Activated CD4-positive, alpha-beta T cell treated with anti-CD3 and anti-CD28 coated beads for 36 hours (primary cell): ENCODE results near the gene RFT1. TPM values are rescaled to one million over a fixed set of nuclear protein-coding genes. Genes with fewer than 3 reads are reported as not detected.

Source experiments
- ATAC-seq: fragments of 200-7000 bp; cut with Tn5 transposase; one replicate; pipeline ENCODE4 v1.10.0; 2021; ENCODE audit warnings: mild to moderate bottlenecking, moderate library complexity
- CTCF ChIA-PET: fragments of 350-600 bp; sonication (Branson Sonifier 250); formaldehyde crosslinking; loops from one replicate; lab custom pipeline; 2021; ENCODE audit warnings: antibody characterized with exemption; lab: Charles Lee
- POLR2A ChIA-PET: fragments of 350-600 bp; sonication (Branson Sonifier 250); formaldehyde crosslinking; loops from one replicate; lab custom pipeline; 2021; ENCODE audit warnings: antibody characterized with exemption, inconsistent platforms; lab: Charles Lee
- DNase-seq: peaks from one replicate; pipeline ENCODE4 v3.0.0-alpha.2; 2020
- H3K27ac Mint-ChIP-seq: one replicate; pipeline ENCODE4 v1.8.0; 2021; ENCODE audit warnings: mixed read lengths
- H3K27me3 Mint-ChIP-seq: one replicate; pipeline ENCODE4 v1.8.0; 2021; ENCODE audit warnings: mixed read lengths
- H3K36me3 Mint-ChIP-seq: one replicate; pipeline ENCODE4 v1.8.0; 2021; ENCODE audit warnings: low read depth, mixed read lengths
- H3K4me1 Mint-ChIP-seq: one replicate; pipeline ENCODE4 v1.8.0; 2021; ENCODE audit warnings: mixed read lengths
- H3K4me3 Mint-ChIP-seq: one replicate; pipeline ENCODE4 v1.8.0; 2021; ENCODE audit warnings: mild to moderate bottlenecking, moderate library complexity, mixed read lengths
- H3K9me3 Mint-ChIP-seq: one replicate; pipeline ENCODE4 v1.8.0; 2021; ENCODE audit warnings: low read depth, mixed read lengths
- intact Hi-C, 2 experiments: fragments of 100-400 bp; cut with DNase I in 1 of 2; cut with micrococcal nuclease in 1 of 2; formaldehyde crosslinking; loops; one replicate each; pipeline versions ENCODE4 v1.14.2 to v1.15.1; 2022 to 2024; cut with DNase I, micrococcal nuclease
- total RNA-seq, 2 experiments: library from RNA; stranded (reverse); gene quantifications; one replicate each; pipeline ENCODE4 v1.2.3, GENCODE V29; 2021

The RFT1 gene
- total RNA-seq, 2 experiments from 2014 or later: 39.8 to 49.0 TPM

DNA sequence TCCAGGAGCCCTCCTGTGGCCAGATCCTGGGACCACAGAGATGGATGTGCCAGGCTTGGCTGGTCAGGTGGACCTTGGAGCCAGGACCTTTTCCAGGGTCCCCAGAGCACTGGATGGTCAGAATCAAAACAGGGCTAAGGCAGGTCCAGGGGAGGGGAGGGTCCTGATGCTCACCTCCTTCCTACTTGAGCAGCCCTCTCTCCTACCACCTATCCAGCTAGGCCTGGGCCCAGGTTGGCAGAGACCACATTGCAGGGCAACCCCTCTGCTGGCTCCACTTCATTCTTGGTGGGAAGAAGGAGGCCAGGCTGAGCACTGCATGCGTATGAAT is 55.9 kb downstream of the RFT1 start:
- Mint-ChIP-seq H3K27ac (peak overlapping the region; percentile 47), H3K9me3 (no peaks in the 10 kb centered on the region), H3K27me3 (no peaks in the 10 kb centered on the region), H3K36me3 (no peaks in the 10 kb centered on the region), H3K4me1 (peaks cover 18% of the 10 kb centered on the region), H3K4me3 (no peak overlapping the region)
- CTCF ChIA-PET: interaction anchor here (0.6 to 1.0 kb wide), 3 partner anchors 28 to 177 kb away, joined by 3 to 5 read pairs (median 4); partner anchors contain the start of gene STIMATE
- ATAC-seq (no peak), DNase-seq (no peak)
- intact Hi-C loops: no loop called here
- POLR2A ChIA-PET: no interaction called here

GRCh38 chr3:53073553-53074365 is 56.5 kb downstream of the RFT1 start:
- peak overlapping the region; percentile 97 for H3K27ac Mint-ChIP-seq
- H3K36me3 Mint-ChIP-seq: no peaks in the 10 kb centered on the region
- H3K27me3 Mint-ChIP-seq: no peaks in the 10 kb centered on the region
- intact Hi-C loops: loop anchor here (2.0 kb wide), 2 partner anchors 27 to 177 kb away; partner anchors contain the start of genes SFMBT1 (in 1 of the 2) and STIMATE (in 1 of the 2)
- ChIA-PET CTCF (interaction anchor here (1.0 kb wide), 1 partner anchor 166 kb away, joined by 5 read pairs; no protein-coding TSS in a partner anchor), POLR2A (interaction anchor here (0.6 kb wide), 1 partner anchor 30 kb away, joined by 3 read pairs; no protein-coding TSS in a partner anchor)
- DNase-seq: no peak
- peak overlapping the region; percentile 81 for H3K4me3 Mint-ChIP-seq
- no peaks in the 10 kb centered on the region for H3K9me3 Mint-ChIP-seq
- ATAC-seq: no peak
- peaks cover 18% of the 10 kb centered on the region for H3K4me1 Mint-ChIP-seq

DNA sequence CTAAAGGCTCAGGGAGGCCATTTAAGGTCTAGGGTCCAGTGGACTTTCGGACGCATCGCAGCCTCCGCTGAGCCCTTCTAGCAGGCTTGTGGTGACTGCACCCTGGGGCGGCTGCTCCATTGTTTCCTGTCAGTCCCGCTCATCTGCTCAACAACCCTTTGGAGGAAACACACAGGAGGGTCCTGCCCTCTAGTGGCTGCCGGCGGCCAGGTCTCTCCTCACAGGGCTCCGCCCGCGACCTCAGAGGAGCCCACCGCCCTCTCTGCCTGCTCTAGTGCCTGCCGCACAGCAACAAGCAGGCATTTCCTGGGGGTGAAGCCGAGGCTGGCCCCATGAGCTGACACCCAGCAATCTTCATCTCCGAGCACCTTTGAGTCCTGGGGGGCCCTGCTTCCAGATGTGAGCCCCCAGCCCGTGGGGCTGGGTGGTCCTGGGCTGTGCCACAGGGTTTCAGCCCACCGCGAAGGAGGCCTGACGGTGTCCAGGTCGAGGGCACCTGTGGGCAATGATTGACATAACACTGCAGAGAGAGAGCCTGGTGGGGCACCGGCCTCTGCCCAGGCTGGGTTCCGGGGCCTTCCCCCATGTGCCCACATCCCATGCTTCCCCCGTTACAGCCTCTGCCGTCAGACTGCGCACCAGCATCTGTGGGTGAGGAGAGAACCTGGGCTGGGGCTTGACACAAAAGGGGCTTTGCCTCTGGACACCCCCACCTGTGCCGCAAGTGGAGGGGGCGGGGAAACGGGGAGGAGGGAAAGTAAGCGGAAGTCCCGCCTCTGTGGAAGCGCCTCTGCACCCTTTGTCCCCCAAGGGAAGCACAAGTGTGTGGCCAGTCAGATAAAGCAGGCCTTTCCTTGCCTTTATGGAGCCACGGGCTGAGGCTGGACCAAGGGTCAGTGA is 57.3 kb downstream of the RFT1 start:
- POLR2A ChIA-PET: interaction anchor here (0.6 kb wide), 1 partner anchor 30 kb away, joined by 3 read pairs; no protein-coding TSS in a partner anchor
- no peaks in the 10 kb centered on the region for H3K9me3 Mint-ChIP-seq
- H3K36me3 Mint-ChIP-seq: no peaks in the 10 kb centered on the region
- CTCF ChIA-PET: interaction anchor here (0.6 to 1.9 kb wide), 5 partner anchors 136 to 304 kb away, joined by 3 to 9 read pairs (median 5); no protein-coding TSS in a partner anchor
- H3K4me3 Mint-ChIP-seq: peak overlapping the region; percentile 81
- H3K27me3 Mint-ChIP-seq: no peaks in the 10 kb centered on the region
- peaks cover 18% of the 10 kb centered on the region for H3K4me1 Mint-ChIP-seq
- intact Hi-C loops: loop anchor here (1.0 to 2.0 kb wide), 6 partner anchors 26 to 331 kb away; partner anchors contain the start of genes SFMBT1 (in 2 of the 2) and STIMATE (in 1 of the 2)
- ATAC-seq (peak; percentile 94), DNase-seq (peak; percentile 95)
- H3K27ac Mint-ChIP-seq: peak overlapping the region; percentile 97

DNA sequence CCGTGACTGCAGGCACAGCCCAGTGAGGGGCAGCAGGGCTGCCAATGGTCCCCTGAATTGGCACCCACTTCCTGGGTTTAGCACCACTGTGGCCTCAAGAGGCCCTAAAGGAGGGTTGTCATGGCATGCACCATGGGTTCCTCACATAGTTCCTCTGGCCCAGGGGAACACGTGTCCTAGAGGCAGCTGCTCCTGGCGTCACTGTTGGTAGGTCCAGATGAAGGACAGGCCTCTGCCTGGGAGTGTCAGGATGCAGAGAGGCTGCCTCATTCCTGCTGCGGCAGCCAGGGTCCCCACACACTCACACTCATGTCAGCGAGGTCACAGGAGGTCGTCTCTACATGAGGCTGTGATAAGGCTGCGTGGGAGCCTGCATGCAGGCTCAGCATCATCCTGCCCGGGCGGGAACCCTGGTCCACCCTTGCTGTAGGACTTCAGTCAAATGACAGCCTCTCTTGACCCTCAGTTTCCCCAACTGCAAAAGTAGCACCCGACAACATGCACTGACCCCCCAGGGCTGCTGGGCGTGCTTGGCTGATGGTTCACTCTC is 58.3 kb downstream of the RFT1 start:
- ChIA-PET POLR2A (no interaction called here), CTCF (interaction anchor here (0.6 to 1.9 kb wide), 8 partner anchors 20 to 235 kb away, joined by 3 to 9 read pairs (median 4); no protein-coding TSS in a partner anchor)
- intact Hi-C loops: loop anchor here (1.0 to 2.0 kb wide), 6 partner anchors 25 to 330 kb away; partner anchors contain the start of genes SFMBT1 (in 2 of the 2) and STIMATE (in 1 of the 2)
- H3K27me3 Mint-ChIP-seq: no peaks in the 10 kb centered on the region
- peak overlapping the region; percentile 97 for H3K27ac Mint-ChIP-seq
- H3K36me3 Mint-ChIP-seq: no peaks in the 10 kb centered on the region
- H3K4me1 Mint-ChIP-seq: peaks cover 18% of the 10 kb centered on the region
- H3K4me3 Mint-ChIP-seq: peak overlapping the region; percentile 81
- DNase-seq (peak; percentile 21), ATAC-seq (no peak)
- H3K9me3 Mint-ChIP-seq: no peaks in the 10 kb centered on the region

DNA sequence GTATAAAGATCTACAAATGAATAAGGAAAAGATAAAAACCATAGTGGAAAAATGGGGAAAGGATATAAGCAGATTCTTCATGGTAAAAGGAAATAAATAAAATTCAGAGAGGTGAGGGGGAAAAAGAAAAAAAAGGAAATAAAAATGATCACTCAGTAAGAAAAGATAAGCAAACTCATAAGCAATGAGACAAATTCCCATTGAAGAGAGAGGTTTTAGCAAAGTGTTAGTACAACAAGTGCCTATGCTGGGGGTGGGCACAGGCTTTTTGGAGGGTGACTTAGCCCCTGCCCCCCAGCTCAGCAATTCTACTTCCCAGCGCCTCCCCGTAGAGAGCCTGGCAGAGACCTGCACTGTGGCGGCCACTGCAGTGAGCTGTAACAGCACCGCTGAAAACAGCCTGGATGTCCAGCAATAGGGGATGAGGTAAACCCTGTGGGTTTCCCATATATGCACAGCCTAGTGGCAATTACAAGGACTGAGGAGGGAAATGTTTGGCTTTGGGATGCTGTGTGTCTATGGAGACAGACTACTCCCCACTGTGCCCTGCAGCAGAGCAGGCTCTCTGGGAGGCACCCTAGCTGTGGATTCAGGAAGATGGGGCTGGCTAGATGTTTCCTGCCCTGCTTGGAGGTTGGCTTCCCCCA is 60.7 kb downstream of the RFT1 start:
- CTCF ChIA-PET: interaction anchor here (1.0 to 1.5 kb wide), 3 partner anchors 35 to 276 kb away, joined by 3 read pairs; no protein-coding TSS in a partner anchor
- Mint-ChIP-seq H3K9me3 (no peaks in the 10 kb centered on the region), H3K36me3 (no peaks in the 10 kb centered on the region), H3K27ac (no peak overlapping the region), H3K4me3 (no peak overlapping the region), H3K27me3 (peaks cover 4% of the 10 kb centered on the region), H3K4me1 (peaks cover 18% of the 10 kb centered on the region)
- DNase-seq (no peak), ATAC-seq (no peak)
- intact Hi-C loops: no loop called here
- POLR2A ChIA-PET: no interaction called here

- H3K4me3 Mint-ChIP-seq: no peak overlapping the region
- H3K9me3 Mint-ChIP-seq: no peaks in the 10 kb centered on the region
- ATAC-seq (no peak), DNase-seq (no peak)
- POLR2A ChIA-PET: no interaction called here
- intact Hi-C loops: no loop called here
- no peak overlapping the region for H3K27ac Mint-ChIP-seq
- CTCF ChIA-PET: interaction anchor here (1.1 kb wide), 1 partner anchor 133 kb away, joined by 3 read pairs; no protein-coding TSS in a partner anchor
- H3K36me3 Mint-ChIP-seq: no peaks in the 10 kb centered on the region
- H3K4me1 Mint-ChIP-seq: peaks cover 14% of the 10 kb centered on the region
- peaks cover 5% of the 10 kb centered on the region for H3K27me3 Mint-ChIP-seq
Observed at GRCh38 chr3:53068176-53068575, 62.1 kb downstream of the RFT1 start.

DNA sequence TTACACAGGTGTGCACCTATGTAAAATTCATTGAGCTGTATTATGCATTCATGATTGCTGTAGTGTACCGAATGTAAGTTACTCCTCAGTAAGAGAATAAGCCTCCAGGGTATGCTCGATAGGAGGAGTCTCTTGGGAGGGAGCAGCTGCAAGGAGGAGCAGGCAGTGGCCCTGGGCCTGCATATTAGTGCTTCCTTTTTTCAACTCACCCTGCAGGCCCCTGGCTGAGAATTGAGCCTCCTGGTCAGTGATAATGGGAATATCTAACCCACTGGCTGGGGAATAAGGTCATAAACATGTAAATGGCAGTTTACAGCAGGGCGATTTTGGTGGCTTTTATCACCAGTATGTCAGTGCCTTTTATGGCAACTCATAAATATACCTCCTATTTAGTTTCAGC is 62.7 kb downstream of the RFT1 start:
- Mint-ChIP-seq H3K9me3 (no peaks in the 10 kb centered on the region), H3K36me3 (no peaks in the 10 kb centered on the region), H3K4me3 (no peak overlapping the region), H3K27ac (no peak overlapping the region), H3K27me3 (peaks cover 5% of the 10 kb centered on the region), H3K4me1 (peaks cover 9% of the 10 kb centered on the region)
- ChIA-PET CTCF (interaction anchor here (1.1 kb wide), 1 partner anchor 133 kb away, joined by 3 read pairs; no protein-coding TSS in a partner anchor), POLR2A (no interaction called here)
- ATAC-seq (no peak), DNase-seq (no peak)
- intact Hi-C loops: no loop called here

- ATAC-seq: no peak
- intact Hi-C loops: no loop called here
- DNase-seq: no peak
- Mint-ChIP-seq H3K4me3 (no peak overlapping the region), H3K4me1 (no peaks in the 10 kb centered on the region), H3K27ac (no peak overlapping the region), H3K27me3 (peaks cover 5% of the 10 kb centered on the region), H3K36me3 (no peaks in the 10 kb centered on the region), H3K9me3 (no peaks in the 10 kb centered on the region)
- ChIA-PET CTCF (no interaction called here), POLR2A (no interaction called here)
Observed at GRCh38 chr3:53065841-53066480, 64.3 kb downstream of the RFT1 start.

DNA sequence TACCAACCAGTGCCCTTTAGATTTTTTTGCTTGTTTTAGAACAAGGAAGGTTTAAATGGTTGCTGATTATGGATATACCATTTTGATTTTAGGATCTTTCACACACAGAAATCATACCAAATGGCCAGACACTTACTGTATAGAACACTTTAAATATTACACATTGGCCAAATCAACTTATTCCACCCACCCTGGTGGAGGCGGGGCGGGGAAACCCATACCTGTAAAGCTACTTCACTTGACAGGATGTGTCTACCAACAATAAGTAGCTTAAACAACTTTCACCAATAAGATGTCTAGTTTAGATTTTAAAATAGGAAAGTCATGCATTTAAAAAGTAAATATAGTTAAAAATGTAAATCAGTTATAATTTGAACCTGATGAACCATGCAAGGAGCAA is 67.3 kb downstream of the RFT1 start:
- CTCF ChIA-PET: interaction anchor here (1.1 kb wide), 1 partner anchor 72 kb away, joined by 3 read pairs; no protein-coding TSS in a partner anchor
- no peak for DNase-seq
- intact Hi-C loops: no loop called here
- Mint-ChIP-seq H3K36me3 (no peaks in the 10 kb centered on the region), H3K4me3 (no peak overlapping the region), H3K27ac (no peak overlapping the region), H3K27me3 (peaks cover 5% of the 10 kb centered on the region), H3K4me1 (no peaks in the 10 kb centered on the region), H3K9me3 (no peaks in the 10 kb centered on the region)
- ATAC-seq: no peak
- POLR2A ChIA-PET: no interaction called here

DNA sequence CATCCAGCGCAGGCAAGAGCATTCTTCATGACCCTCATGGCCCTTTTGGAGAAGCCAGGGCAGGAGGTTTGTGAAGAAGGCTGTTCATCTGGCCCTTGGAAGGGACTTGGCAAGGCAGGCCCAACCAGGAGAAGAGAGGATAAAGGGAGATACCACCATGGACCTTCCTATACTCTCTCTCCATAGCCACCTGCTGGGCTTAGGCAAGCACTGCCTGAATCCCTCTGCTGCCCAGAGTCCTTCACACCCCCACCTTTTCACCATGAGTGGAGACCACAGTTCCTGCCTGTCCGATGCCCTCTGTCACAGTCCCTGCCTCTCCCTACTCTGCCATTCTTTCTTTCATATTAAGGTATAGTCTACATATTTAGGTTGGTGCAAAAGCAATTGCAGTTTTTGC is 73.8 kb downstream of the RFT1 start:
- DNase-seq (no peak), ATAC-seq (peak; percentile 60)
- Mint-ChIP-seq H3K4me1 (no peaks in the 10 kb centered on the region), H3K36me3 (no peaks in the 10 kb centered on the region), H3K4me3 (no peak overlapping the region), H3K27me3 (no peaks in the 10 kb centered on the region), H3K27ac (no peak overlapping the region), H3K9me3 (no peaks in the 10 kb centered on the region)
- ChIA-PET POLR2A (no interaction called here), CTCF (interaction anchor here (0.7 to 2.1 kb wide), 4 partner anchors 70 to 121 kb away, joined by 3 to 9 read pairs (median 4); no protein-coding TSS in a partner anchor)
- intact Hi-C loops: no loop called here
